ENCODE data around the gene CYBA. TPM values are rescaled to one million over a fixed set of nuclear protein-coding genes. Genes with fewer than 3 reads are reported as not detected.

CYBA gene
- total and polyA plus RNA-seq, 9 of the 15 experiments (the other 6 are each of a cell fraction or from before 2014, with no cell fraction given), result 0.34 to 683 (median 93.0) TPM

- TF ChIP-seq REST (IDR thresholded peaks at IDR 0.05; ENCODE audit: borderline replicate concordance), result no peak
- TF ChIP-seq REST (CRISPR knock-in tag; IDR thresholded peaks at IDR 0.05; ENCODE audit: low read depth), result peak; percentile 51; the same call in 1 of the 2 replicates
- no peak for TF ChIP-seq RBM15 (IDR thresholded peaks at IDR 0.05; ENCODE audit: insufficient read depth, low read length)
- no peak for TF ChIP-seq NCOA6 (IDR thresholded peaks at IDR 0.05)
- no peak for TF ChIP-seq ZNF217 (CRISPR knock-in tag; IDR thresholded peaks at IDR 0.05)
- peak; percentile 56 for TF ChIP-seq MAX (CRISPR knock-in tag; IDR thresholded peaks at IDR 0.05)
- TF ChIP-seq ZNF143 (CRISPR knock-in tag; IDR thresholded peaks at IDR 0.05), result no peak
- no peak for TF ChIP-seq BACH1 (tag; IDR thresholded peaks at IDR 0.05)
- TF ChIP-seq ZNF445 (CRISPR knock-in tag; IDR thresholded peaks at IDR 0.05; ENCODE audit: low read depth), result no peak
- no peak for TF ChIP-seq BCL6 (CRISPR knock-in tag; IDR thresholded peaks at IDR 0.05)
- TF ChIP-seq TEAD4 (IDR thresholded peaks at IDR 0.05; ENCODE audit: low read length), result no peak; the same call in 1 of the 2 replicates
- TF ChIP-seq TEAD4 (CRISPR knock-in tag; IDR thresholded peaks at IDR 0.05; ENCODE audit: borderline replicate concordance), result no peak
- no peak for TF ChIP-seq THAP12 (CRISPR knock-in tag; IDR thresholded peaks at IDR 0.05)
- TF ChIP-seq ZNF561 (CRISPR knock-in tag; conservative IDR thresholded peaks at IDR 0.05), result no peak
- peak; percentile 43; the same call in 1 of the 2 replicates for TF ChIP-seq EGR1 (conservative IDR thresholded peaks at IDR 0.05)
- no peak for TF ChIP-seq PCBP1 (IDR thresholded peaks at IDR 0.05; ENCODE audit: low read depth, low read length, poor library complexity, severe bottlenecking)
Measured at GRCh38 chr16:88651276-88651988, 579 bp upstream of the CYBA start (continued).
